Ishikawa (cell line): ENCODE results near the gene ADGRE2.

Source experiments
- CEBPB ChIP-seq: IDR thresholded peaks from 2 replicates; pipeline ENCODE4 v1.6.1; 2012
- CREB1 ChIP-seq: IDR thresholded peaks from 2 replicates; pipeline ENCODE4 v1.6.1; 2012; ENCODE audit warnings: low read depth
- EGR1 ChIP-seq: IDR thresholded peaks from 2 replicates; pipeline ENCODE4 v1.6.1; 2012
- EP300 ChIP-seq: IDR thresholded peaks from 2 replicates; pipeline ENCODE4 v1.6.1; 2012; ENCODE audit warnings: borderline replicate concordance
- FOXM1 ChIP-seq: IDR thresholded peaks from 2 replicates; pipeline ENCODE4 v1.6.1; 2012; ENCODE audit warnings: low read depth, borderline replicate concordance
- MAX ChIP-seq: IDR thresholded peaks from 2 replicates; pipeline ENCODE4 v1.6.1; 2012
- NFIC ChIP-seq: IDR thresholded peaks from 2 replicates; pipeline ENCODE4 v1.6.1; 2012
- RAD21 ChIP-seq: IDR thresholded peaks from 2 replicates; pipeline ENCODE4 v1.6.1; 2012; ENCODE audit warnings: low read depth
- REST ChIP-seq: IDR thresholded peaks from 2 replicates; pipeline ENCODE4 v1.6.1; 2012; ENCODE audit warnings: low read depth, mild to moderate bottlenecking
- TAF1 ChIP-seq: IDR thresholded peaks from 2 replicates; pipeline ENCODE4 v1.6.1; 2012; ENCODE audit warnings: low read depth, mild to moderate bottlenecking
- TCF12 ChIP-seq: IDR thresholded peaks from 2 replicates; pipeline ENCODE4 v1.6.1; 2012; ENCODE audit warnings: low read depth
- TEAD4 ChIP-seq: IDR thresholded peaks from 2 replicates; pipeline ENCODE4 v1.6.1; 2012
- USF1 ChIP-seq: IDR thresholded peaks from 2 replicates; pipeline ENCODE4 v1.6.1; 2012
- YY1 ChIP-seq: IDR thresholded peaks from 2 replicates; pipeline ENCODE4 v1.6.1; 2012; ENCODE audit warnings: low read depth
- ZBTB7A ChIP-seq: IDR thresholded peaks from 2 replicates; pipeline ENCODE4 v1.6.1; 2012; ENCODE audit warnings: low read depth

Gene ADGRE2

GRCh38 chr19:14735915-14736314 is 42.4 kb downstream of the ADGRE2 start:
- TF ChIP-seq CEBPB (no peak), YY1 (no peak), TAF1 (no peak), ZBTB7A (no peak), EGR1 (no peak), USF1 (no peak), TEAD4 (no peak), CREB1 (no peak), EP300 (no peak), REST (no peak), FOXM1 (no peak), NFIC (no peak), MAX (no peak)

GRCh38 chr19:14733574-14733973 is 44.8 kb downstream of the ADGRE2 start:
- TF ChIP-seq YY1 (no peak), RAD21 (no peak), ZBTB7A (no peak), EGR1 (no peak), TAF1 (no peak), FOXM1 (no peak), REST (no peak), EP300 (no peak), NFIC (no peak), CEBPB (no peak), MAX (no peak), CREB1 (no peak), TEAD4 (no peak), USF1 (no peak)

GRCh38 chr19:14732510-14732909 is 45.9 kb downstream of the ADGRE2 start:
- TF ChIP-seq EP300 (no peak), EGR1 (no peak), MAX (no peak), TCF12 (no peak), YY1 (no peak)

- TF ChIP-seq TAF1: no peak
- no peak for TF ChIP-seq TEAD4
- TF ChIP-seq NFIC: no peak
- no peak for TF ChIP-seq EGR1
- TF ChIP-seq USF1: no peak
- no peak for TF ChIP-seq YY1
- no peak for TF ChIP-seq ZBTB7A
- TF ChIP-seq EP300: no peak
- TF ChIP-seq TCF12: no peak
- TF ChIP-seq RAD21: no peak
- no peak for TF ChIP-seq CREB1
- TF ChIP-seq CEBPB: no peak
These were observed 47.2 kb downstream of the ADGRE2 start for GRCh38 chr19:14731200-14731599.

GRCh38 chr19:14728595-14728994 is 49.8 kb downstream of the ADGRE2 start:
- no peak for TF ChIP-seq EGR1
- TF ChIP-seq EP300: no peak
- TF ChIP-seq ZBTB7A: no peak
- TF ChIP-seq RAD21: no peak
- no peak for TF ChIP-seq CREB1
- TF ChIP-seq CEBPB: no peak
- TF ChIP-seq YY1: no peak
- TF ChIP-seq TAF1: no peak
- no peak for TF ChIP-seq TEAD4

- TF ChIP-seq USF1 (no peak), CREB1 (no peak), NFIC (no peak), REST (no peak), TAF1 (no peak), TCF12 (no peak), ZBTB7A (no peak), RAD21 (no peak), CEBPB (no peak), EP300 (no peak)
These were observed 56.2 kb downstream of the ADGRE2 start for GRCh38 chr19:14722127-14722526.
